GM21737 (cell line): ENCODE data around the gene PRKCE.

Experiments
- ATAC-seq: cut with Tn5 transposase; IDR thresholded peaks from one replicate; pipeline ENCODE4 v1.9.1; 2021; ENCODE audit warnings: mild to moderate bottlenecking, moderate library complexity; ENCODE audit not compliant: unreplicated experiment

PRKCE gene

DNA sequence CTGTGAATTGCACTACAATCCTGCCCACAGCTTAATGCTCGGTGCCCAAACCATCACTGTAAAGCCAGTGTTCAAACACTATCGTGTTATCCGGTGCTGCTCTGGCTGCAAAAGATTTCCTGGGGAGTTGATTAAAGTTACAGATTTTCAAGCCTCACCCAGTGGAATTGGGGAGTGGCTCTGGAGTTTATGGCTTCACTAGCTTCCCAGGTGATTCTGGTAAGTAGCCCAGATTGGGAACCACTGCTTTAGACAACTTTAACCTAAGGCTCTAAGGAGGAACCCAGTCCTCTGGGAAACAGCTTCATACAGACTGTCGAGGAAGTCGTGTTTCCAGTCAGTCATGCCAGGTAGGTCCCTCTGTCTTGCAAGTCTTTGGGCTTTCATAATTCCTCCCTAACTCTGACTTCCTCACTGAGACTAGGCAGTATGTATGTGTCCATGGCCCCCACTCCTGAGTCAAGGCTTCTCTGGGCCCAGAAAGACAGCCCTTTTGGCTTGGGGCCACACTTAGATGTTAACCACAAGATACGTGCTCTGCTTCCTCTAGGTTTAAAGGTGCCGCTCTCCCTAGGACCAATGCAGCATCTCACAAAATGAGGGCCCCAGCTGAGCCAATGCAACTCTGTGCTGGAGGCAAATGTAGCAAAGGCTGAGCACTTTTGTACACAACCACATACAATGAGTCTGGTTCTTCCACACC is 299.7 kb downstream of the PRKCE start:
- ATAC-seq, result no peak

DNA sequence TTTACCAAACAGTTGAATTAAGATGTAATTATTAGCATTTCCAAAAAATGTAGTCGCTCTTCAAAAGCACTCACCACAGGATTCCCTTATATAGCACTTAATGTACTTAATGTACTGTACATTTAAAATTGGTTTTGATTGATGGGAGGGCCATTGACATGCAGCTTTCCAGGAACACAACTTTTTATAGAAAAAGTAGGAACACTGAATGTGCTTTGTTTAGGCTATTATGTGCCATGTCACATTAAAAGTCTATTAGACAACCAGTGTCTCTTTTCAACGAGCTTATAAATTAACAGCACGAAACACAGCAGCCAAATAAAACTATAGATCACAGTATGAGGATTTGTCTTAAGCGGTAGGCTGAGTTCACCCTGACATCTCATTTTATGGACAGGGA is 301.1 kb downstream of the PRKCE start:
- ATAC-seq, result no peak

DNA sequence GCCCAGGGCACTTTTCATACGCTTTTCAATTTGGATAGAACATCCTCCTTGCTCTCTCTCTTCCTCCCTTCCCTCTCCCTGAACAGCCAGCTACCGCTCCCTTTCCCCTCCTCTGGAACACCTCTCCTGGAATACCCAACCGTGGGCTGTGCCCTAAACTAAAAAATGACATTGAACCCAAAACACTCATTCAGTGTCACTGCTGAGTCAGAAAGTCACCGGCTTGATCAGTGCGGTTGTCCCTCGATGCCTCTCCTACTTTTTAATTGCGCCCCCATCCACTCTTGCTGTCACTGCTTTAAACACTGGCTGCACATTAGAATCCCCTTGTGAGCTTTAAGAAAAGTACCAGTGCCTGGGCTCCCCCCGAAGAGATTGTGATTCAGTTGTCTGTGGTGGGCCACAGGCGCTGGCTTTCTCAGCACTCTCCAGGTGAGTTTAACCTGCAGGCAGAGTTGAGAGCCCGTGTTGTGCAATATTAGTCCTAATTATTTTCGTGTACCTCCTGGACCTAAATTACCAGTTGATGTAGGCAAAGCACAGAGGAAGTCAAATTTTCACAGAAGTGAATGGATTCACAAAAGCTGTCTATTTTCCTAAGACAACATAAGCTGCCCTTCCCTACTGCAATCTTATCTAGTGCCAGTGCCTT is 302.0 kb downstream of the PRKCE start:
- ATAC-seq, result no peak

DNA sequence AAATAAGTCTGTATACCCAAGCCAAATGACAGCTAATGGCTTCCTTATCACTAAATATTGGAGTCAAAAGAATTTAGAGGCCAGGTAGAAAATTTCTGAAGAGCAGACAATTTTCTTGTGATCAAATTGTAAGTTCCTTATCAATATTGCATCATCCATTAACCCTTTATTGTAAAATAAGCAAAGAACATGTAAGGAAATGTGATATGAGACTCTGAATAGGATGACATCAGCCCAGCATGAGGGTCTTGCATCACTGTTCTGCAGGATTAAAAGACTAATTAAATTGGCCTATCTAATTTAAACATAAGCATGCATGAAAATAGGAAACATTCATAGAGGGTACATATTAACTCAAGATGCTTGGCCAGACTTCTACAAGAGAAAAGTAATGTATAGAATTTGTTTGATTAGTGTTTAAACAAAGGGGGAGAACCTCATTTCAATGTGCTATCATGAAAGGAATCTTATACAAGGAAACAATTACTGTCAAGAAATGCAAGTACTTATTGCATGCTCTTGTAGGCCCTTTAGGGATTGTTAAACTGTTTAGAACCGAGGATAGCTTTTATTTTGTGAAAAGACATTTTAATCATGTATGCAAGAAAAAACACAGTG is 302.9 kb downstream of the PRKCE start:
- no peak for ATAC-seq

DNA sequence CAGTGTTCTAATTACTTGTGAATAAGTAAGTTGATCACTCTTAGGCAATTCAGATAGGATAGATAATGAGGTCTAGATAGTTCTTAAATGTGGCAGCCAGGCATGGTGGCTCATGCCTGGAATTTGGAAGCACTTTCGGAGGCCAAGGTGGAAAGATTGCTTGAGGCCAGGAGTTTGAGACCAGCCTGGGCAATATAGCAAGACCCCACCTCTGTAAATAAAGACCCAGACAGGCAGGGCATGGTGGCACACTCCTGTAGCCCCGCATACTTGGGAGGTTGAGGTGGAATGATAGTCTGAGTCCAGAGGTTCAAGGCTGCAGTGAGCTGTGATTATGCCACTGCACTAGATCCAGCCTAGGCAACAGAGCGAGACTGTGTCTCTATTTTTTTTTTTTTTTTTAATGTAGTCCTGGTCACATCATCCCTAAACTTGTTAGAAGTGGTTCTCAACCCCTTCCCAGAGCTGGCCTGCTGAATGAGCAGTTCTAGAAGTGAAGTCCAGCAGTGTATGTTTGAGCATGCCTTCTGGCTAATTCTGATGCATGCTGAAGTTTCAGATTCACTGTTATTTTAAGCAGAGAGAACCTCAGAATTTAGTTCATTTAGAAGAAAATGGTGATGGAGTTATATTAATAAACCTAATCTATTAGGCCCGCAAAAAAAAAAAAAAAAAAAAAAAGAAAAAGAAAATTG is 306.2 kb downstream of the PRKCE start:
- no peak for ATAC-seq

DNA sequence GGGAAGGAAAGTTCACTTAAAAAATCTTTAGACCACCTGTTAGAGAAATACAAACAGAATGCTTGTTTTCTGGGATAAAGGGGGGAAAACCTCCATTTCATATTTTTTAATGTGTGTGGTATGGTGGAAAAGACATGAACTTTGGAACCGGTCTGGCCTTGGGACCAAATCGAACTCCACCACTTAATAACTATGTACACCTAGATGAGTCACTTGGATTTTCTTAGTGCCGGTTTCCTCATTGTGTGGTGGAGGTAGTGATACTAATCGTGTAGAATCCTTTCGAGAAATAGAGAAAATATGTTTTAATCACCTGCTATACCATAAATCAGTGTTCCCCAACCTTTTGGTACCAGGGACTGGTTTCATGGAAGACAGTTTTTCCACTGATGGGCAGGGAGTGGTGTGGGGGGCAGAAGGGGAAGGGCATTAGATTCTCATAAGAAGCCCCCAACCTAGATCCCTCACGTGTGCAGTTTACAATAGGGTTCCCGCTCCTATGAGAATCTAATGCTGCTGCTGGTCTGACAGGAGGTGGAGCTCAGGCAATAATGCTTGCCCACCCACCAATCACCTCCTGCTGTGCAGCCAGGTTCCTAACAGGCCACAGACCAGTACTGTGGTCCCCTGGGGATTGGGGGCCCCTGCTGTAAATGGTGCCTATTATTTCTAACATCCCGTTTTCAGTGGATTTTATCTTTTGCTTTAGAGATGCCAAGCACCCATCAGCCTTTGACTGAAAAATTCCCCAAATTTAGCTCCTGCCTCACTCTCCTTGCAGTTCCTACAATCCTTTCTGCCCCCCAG is 308.8 kb downstream of the PRKCE start:
- no peak for ATAC-seq

DNA sequence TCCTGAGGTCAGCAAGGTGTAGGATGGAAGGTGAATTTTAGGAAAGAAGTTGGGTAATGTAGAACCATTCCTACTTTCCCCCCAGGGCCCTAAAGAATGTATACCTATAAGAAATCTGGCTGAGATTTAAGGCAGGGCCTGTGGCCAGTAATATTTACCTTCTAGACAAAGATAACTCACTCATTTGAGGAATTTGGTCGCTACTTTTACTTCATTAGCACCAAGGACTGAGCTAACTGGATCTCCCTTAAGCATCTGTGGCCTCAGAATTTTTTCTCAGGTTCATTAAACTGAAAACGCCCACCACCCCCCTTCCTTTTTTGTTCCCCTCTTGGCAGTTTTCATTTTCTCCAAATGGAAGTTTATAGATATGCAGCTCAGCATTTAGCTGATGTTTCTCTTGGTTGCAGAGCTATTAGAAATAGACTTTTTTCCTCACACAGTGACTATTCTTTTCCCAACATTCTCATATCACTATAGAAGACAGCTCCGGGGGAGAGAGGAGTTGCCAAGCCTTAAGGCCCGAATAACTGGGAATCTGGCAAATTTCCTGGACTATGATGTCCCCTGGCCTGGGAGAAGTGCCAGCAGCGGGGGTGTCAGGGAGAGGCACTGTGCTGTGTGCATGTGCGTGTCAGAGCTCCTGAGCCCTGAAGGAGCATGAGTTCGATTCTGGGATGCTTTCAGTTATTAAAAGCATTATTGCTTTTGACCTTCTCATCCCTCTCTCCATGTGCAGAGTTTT is 310.9 kb downstream of the PRKCE start:
- ATAC-seq, result no peak

DNA sequence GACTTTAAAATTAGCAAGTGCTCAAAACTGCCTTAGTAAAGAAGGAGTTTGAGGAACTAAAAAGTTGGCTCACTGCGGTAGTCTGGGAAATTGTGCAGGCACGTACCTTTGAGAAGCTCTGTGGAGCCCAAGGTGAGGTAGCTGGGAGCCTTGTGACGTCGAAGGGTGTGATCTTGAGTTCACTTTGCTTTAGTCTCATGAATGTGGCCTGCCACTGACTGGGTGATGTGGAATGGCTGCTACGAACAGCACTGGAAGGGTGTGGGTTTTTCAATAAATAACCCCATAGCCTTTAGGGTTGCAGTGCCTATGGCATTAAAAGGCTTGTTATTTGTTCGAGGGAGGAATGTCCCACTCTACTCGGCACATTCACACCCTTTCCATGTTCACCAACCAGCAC is 312.3 kb downstream of the PRKCE start:
- no peak for ATAC-seq

DNA sequence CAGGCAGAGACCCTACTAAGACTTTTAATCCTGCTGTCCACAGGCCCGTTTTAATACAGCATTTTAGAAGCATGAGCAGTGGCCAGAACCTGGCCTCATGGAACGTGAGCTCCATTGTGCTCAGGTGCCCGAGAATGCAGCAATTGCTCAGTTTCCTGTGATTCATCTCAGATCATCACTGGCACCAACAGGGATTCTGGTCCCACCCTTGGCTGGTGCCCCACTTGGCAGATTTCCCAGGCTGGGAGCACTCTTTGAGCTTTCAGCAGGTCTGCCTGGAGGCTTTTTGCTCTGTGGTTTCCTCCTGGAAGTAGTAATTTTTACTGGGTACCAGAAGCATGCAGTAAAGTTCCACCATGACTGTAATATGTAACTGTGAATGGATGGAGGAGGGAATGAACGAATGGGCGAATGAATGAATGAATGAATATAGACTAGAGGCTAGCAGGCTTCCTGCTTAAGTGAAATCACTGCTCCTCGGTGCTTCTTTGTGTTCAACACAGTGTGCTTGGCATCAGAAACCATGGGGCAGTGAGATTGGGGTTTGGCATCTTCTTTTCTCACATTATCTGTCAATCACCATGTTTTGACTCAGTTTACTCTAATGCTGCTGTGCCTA is 312.9 kb downstream of the PRKCE start:
- no peak for ATAC-seq

DNA sequence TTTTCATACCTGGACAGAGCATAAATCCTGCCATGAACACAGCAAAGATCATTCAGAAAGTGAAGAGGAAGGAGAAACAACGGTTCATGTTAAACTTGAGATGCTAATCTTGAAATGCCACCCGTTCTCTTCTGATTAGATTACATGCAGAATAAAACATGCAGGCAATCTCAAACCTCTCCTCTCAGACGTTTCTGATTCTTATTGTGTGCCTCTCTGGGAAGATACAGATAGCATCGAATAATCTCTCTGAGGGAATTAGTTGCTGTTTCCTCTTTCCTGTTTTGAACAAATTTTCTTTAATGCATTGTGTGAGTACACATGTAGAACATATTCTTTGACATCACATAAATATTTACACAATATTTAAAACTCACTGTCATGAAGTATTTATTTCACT is 313.4 kb downstream of the PRKCE start:
- ATAC-seq, result no peak

DNA sequence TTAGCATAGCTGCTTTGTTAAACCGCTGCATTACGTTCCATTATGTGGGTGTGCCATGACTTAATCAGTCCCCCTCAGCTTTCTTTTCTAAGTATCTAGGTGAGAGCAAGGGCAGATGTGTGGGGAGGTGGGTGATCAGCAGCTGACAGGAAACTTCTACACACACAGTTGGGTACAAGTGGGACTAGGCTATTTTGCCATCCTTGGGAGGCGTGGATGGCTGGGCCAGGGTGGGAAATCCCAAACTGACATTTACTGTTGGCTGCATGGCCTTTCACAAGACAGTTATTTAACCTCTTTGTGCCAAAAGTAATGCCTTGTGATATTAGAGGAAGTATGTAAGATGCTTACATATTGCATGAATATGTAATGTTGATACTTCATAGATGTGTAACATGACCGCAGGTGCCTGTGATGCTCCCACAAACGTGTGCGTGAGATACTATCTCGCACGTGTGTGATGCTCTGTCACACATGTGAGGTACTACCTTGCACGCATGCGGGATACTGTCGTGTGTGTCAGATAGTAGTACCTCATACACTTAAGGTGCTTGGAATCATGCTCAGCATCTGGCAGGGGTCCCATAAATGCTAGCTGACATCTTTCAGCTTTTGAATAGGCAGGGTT is 314.5 kb downstream of the PRKCE start:
- no peak for ATAC-seq

DNA sequence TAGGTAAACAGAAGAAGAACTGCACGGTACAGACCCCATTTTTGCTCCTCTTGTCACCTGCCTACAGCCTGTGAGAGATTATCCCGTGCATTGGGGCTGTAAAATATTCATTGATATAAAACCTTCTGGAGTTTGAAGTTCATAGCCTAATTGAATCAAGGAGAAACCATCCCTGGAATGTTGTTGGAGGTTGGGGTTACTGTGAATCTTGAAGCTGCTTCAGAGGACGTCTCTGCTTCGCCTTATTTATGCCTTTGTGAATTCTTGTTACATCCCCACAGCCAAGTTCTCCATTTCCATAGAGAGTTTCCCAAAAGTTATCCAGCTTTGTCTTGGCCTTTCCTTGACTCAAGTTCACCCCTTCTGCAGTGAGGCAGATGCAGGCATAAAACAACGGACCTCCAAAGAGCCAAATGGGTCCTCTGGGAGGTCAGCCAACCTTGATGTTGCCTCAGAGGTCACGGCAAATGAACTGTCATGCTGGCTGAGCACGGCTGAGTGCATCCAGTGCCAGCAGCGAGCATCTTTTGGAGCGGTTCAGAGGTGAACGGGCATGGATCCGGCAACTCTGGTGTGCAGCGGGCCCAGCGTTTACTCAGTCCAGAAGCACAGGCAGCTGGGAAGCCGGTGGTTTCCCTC is 317.6 kb downstream of the PRKCE start:
- no peak for ATAC-seq

DNA sequence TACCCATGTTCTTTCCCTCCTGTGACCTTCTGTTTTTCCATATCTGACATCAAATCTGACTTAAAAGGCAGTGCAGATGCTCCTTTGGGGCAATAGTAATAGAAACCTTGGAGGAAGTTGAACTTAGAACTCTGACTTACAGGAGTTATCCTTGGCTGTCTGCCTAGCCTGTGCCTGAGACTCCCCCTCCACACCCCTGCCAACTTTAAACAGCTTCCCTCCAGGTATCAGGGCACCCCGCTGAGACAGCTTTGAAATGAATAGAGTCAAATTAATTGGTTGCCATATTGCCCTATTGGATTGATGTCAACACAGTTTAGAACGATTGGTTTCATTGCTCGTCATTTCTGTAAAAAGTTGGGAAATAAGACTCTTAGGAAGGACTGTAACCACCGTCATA is 322.0 kb downstream of the PRKCE start:
- ATAC-seq, result no peak

DNA sequence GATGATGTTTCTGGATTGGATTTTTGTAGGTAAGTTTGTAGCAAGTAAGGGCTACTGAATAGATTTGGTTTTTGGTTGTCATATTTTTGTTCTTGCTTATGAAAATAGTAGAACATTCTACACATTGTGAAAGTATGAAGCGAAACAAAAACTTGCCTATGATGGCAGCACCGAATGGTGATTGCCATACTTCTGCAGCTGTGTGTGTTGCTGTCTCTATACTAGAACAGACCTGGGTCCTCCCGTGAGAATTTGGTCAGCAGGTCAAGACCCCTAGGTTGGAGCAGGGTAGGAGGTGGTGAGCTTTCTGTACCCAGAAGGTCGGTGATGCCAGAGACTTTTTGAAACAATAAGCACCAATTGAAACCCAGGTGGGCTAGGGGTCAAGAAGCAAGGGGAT is 322.6 kb downstream of the PRKCE start:
- no peak for ATAC-seq

DNA sequence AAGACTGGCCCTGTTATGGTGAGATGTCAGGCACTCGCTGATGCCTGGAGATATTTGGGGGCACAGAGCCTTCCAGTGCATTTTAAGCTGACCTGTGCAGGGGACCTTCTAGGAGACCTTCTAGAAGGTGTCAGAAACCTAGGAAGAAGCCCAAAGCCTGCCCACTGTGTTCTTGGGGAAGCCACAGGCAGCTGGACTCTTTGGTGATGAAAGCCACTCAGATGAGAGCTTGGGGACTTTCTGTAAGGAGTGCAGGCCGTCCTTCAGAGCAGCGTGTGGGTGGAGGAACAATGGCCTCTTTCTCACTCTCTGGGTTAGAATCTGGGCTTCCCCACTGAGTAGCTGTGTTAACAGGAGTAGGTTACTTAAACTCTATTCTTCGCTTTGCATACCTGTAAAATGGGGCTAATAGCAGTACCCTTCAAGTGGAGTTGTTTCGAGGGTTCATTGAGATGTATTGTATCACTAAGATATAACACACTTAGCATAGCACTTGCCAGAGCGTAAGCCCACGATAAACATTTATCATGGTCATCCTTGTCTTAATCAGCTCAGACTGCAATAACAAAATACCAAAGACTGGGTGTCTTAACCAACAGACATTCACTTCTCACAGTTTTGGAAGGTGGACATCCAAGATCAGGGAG is 323.4 kb downstream of the PRKCE start:
- ATAC-seq, result no peak

DNA sequence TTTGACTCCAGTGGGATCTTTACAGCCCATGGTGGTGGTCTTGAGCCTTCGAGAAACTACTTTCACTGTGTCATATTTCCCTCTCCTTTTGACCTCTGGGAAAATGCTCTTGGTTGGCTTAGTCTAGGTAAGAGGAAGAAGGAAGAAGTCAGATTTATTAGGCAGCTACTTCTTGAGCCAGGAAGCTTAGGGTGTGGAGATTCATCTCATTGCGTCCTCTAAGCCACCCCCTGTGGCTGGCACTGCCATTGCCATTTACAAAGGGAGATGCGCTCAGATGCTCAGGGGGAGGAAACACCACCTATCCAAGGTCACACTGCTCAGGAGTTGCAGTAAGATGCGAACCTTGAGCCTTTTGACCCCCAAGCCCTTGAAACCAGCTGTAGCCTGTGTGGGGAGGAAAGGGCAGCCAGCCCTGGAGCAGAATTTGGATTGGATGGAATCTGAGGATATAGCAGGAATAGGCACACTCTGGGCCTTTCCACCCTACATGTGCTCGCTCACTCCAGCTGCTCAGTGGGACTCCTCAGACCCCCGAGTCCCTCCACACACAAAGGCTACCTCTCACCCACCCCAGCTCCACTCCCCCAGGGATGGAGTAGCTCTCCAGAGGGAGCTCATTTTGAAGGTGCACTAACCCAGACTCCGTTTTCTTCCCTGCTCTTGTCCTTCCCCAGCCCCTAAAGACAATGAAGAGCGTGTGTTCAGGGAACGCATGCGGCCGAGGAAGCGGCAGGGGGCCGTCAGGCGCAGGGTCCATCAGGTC is 324.5 kb downstream of the PRKCE start:
- no peak for ATAC-seq

DNA sequence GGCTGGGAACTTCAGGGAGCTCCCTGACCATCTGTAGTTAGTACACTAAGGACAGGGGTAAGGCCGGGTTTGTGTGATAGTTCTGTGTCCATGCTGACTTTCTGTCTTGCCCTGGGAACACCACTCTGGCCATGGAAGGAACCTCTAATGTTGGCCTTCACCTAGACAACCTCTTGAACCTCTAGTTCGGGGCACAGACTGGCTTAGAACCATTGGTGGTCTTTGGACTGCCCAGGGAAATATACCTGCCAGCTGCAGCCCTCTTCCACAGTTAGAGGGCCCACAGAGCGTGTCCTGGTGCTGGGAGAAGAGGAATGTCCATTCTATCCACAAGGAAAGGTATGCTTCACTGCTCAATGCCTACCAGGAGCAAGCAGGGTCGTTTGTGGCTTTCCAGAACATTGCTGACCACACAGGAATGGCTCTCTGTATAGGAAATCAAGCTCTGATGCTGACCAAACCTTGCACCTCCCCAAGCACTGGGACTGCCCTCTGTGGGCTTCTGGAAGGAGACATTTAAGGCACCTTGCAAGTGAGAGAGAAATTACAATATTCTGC is 326.9 kb downstream of the PRKCE start:
- no peak for ATAC-seq
